ENCODE results near the gene TOLLIP. TPM values are rescaled to one million over a fixed set of nuclear protein-coding genes. Genes with fewer than 3 reads are reported as not detected.

The TOLLIP gene
- total RNA-seq, 4 donors from 2014 or later: 43.7 to 77.3 (median 70.6) TPM

DNA sequence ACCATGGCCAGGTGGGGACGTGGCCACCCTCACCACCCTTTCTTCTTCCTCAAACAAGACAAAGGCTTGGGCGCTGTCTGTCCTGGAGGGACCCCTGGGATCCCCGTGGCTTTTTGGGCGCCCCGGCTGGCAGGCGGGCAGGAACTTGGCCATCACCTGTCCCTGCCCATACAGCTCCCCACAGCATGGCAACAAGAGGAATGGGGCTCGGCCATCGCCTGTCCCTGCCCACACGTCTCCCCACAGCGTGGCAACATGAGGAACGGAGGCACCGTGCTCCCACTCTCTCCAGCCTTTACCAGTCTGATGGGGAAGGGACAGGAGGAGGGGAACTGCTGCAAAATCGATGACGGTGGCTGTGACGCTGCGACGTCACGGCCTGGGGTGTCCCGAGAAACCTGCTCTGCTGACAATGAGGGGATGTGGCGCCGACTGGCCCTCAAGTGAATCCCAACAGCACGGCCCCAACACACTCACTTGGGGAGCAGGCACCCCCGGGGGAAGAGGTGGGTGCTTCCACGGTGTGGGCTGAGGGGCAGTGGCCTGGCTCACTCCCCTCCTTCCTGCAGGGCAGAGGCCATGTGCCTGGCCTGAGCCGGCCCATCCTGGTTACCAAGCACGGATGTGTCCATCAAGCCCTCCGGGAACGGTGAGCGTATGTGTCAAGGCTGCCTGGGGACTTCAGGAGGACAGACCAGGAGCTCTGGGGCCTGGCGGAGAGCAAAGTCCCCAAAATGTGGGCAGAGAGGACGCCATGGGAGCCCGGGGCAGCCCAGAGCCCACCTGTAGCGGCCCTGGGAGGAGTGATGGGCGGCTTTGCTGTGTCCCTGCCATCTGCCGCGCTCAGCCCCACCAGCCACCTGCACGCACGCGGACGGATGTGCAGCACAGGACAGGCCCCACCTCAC lies 30.4 kb downstream of the TOLLIP start:
- Histone ChIP-seq H3K27ac (no peak overlapping the region), H3K4me3 (no peak overlapping the region), H3K4me1 (no peaks in the 10 kb centered on the region), H3K9me3 (no peaks in the 10 kb centered on the region), H3K27me3 (no peaks in the 10 kb centered on the region), H3K36me3 (peaks cover 0 to 88% (median 0%) of the 10 kb centered on the region in 3 donors)
- no peak for DNase-seq
- TF ChIP-seq, protein P1, sequence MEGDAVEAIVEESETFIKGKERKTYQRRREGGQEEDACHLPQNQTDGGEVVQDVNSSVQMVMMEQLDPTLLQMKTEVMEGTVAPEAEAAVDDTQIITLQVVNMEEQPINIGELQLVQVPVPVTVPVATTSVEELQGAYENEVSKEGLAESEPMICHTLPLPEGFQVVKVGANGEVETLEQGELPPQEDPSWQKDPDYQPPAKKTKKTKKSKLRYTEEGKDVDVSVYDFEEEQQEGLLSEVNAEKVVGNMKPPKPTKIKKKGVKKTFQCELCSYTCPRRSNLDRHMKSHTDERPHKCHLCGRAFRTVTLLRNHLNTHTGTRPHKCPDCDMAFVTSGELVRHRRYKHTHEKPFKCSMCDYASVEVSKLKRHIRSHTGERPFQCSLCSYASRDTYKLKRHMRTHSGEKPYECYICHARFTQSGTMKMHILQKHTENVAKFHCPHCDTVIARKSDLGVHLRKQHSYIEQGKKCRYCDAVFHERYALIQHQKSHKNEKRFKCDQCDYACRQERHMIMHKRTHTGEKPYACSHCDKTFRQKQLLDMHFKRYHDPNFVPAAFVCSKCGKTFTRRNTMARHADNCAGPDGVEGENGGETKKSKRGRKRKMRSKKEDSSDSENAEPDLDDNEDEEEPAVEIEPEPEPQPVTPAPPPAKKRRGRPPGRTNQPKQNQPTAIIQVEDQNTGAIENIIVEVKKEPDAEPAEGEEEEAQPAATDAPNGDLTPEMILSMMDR (IDR thresholded peaks at IDR 0.05): no peak
- TF ChIP-seq POLR2A (IDR thresholded peaks at IDR 0.05): no peak

DNA sequence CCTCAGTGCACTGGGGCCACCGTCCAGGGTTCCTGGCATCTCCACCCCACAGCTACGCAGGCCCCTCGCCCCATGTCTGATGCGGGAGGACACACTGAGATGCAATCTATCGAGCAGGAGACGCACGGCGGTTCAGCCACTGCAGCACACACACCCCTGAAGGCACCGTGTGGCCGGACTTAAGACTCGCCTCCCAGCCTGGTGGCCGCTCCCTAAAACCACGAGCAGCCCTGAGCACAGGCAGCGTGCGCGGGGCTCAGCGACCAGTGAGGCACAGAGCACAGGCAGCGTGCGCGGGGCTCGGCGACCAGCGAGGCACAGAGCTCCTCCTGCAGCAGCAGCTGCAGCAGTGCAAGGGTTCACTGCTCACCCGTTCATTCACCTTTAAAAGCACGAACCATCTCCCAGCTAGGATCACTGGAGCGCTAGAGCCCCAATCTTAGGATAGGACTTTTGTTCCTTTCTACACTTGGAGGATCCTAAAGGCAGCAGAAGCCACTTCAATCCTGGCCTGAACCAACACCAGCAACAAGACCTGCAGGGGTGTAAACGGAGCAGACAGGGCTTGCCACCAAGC lies 31.4 kb downstream of the TOLLIP start:
- peaks cover 0 to 78% (median 0%) of the 10 kb centered on the region in 3 donors for H3K36me3 ChIP-seq
- DNase-seq: no peak
- no peak overlapping the region for H3K27ac ChIP-seq
- no peaks in the 10 kb centered on the region for H3K4me1 ChIP-seq
- TF ChIP-seq, protein P1 (IDR thresholded peaks at IDR 0.05): no peak
- no peak for TF ChIP-seq POLR2A (IDR thresholded peaks at IDR 0.05)
- no peak overlapping the region for H3K4me3 ChIP-seq
- no peaks in the 10 kb centered on the region for H3K9me3 ChIP-seq
- H3K27me3 ChIP-seq: no peaks in the 10 kb centered on the region

DNA sequence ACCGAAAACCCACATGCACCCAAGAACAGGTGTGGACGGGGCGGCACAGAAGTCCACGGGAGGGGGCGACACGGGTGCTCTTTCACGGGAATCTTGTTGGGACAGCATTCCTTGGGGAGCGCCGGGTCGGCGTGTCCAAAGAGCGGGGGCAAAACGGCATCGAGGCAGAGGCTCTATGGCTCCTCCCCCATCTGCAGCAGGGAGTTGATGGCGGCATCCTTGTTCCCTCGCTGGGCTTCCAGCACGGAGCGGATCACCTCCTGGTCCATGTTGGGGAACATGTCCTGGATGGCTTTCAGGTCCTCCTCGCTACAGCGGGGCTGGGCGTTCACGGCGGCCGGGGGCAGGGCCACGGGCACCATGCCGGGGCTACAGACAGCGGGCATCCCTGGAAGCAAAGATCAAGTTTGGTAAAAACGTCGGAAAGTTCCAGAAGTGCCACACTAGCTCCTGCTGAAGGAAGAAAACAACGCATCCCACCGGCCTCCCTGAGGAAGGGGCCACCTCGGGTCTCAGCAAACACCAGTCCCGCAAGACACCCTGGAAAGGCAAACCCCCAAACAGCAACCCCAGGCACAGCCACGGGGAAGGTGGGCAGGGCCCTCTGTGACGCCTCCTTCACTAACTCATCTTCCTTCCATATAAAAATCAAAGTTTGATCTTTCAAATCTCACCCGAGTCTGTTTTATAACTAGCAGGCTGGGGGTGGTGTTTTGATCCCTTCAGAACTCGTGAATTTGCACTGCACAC lies 32.4 kb downstream of the TOLLIP start:
- H3K27ac ChIP-seq: no peak overlapping the region
- no peak overlapping the region for H3K4me3 ChIP-seq
- DNase-seq: no peak
- H3K36me3 ChIP-seq: peaks cover 0 to 75% (median 0%) of the 10 kb centered on the region in 3 donors
- no peaks in the 10 kb centered on the region for H3K27me3 ChIP-seq
- no peaks in the 10 kb centered on the region for H3K4me1 ChIP-seq
- TF ChIP-seq, protein P1 (IDR thresholded peaks at IDR 0.05): no peak
- TF ChIP-seq POLR2A (IDR thresholded peaks at IDR 0.05): no peak
- no peaks in the 10 kb centered on the region for H3K9me3 ChIP-seq

DNA sequence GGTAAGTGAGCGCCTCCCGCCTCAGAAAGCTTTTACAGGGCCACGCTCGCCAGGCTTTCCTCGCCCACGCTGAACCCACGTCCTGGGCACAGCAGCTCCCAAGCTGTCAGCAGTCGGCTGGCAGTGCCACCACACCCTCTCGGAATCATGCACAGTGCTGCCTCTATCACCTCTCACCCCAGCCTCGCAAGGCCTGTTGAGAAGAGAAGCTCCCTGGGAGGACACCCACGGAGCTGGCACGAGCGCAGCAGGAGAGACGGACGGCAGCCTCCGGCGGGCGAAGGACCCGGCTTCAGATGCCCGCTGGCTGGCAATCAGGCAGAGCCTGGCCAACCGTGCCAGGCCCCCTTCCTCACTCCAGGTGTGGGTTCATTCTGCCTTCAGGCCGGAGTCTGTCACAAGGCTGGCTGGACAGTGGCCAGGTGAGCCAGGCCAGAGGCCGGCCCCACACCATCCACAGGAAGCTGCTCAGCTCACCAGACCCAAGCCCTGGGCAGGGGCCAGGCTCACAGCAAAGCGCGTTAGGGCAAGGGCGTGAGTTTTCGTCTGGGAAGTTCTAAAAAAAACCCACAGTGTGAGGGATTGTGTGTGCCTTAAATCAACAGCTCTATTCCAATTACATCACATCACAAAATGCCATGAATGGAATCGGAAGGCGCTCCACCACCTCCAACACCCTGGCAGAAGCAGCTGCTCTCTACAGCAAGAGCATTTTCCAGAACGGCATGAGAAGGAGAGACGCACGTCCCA lies 33.2 kb downstream of the TOLLIP start:
- TF ChIP-seq POLR2A (IDR thresholded peaks at IDR 0.05): no peak
- TF ChIP-seq, protein P1 (IDR thresholded peaks at IDR 0.05): no peak
- H3K4me3 ChIP-seq: no peak overlapping the region
- H3K9me3 ChIP-seq: no peaks in the 10 kb centered on the region
- no peak for DNase-seq
- H3K36me3 ChIP-seq: peaks cover 0 to 66% (median 0%) of the 10 kb centered on the region in 3 donors
- no peaks in the 10 kb centered on the region for H3K4me1 ChIP-seq
- no peaks in the 10 kb centered on the region for H3K27me3 ChIP-seq
- no peak overlapping the region for H3K27ac ChIP-seq

DNA sequence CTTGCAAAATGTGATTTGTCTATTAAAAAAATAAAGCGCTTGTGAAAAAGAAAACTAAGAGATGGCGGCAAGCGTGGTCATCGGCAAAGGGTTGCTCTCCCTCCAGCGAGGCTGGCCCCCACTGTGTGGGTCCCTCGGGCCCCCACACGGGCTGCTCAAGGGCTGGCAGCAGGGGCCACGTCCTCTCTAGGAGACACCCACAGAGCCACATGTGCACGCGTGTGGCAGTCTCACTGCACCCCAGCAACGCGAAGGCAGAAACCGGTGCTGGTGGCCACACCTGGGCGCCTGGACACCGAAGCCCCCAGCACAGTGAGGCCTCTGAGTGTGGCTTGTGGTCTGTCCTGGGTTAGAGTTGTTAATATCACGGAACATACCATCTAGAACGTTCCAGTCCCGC lies 34.4 kb downstream of the TOLLIP start:
- DNase-seq: no peak
- H3K4me3 ChIP-seq: no peak overlapping the region
- no peaks in the 10 kb centered on the region for H3K9me3 ChIP-seq
- H3K4me1 ChIP-seq: no peaks in the 10 kb centered on the region
- H3K36me3 ChIP-seq: peaks cover 0 to 54% (median 0%) of the 10 kb centered on the region in 3 donors
- no peaks in the 10 kb centered on the region for H3K27me3 ChIP-seq
- TF ChIP-seq, protein P1 (IDR thresholded peaks at IDR 0.05): no peak
- no peak for TF ChIP-seq POLR2A (IDR thresholded peaks at IDR 0.05)
- H3K27ac ChIP-seq: no peak overlapping the region

Measured in Peyer's patch (tissue), 4 donors.